NCI-H1105 (cell line): ENCODE data around the gene RAC2.

Experiments
- DNase-seq: peaks from one replicate; lab custom pipeline; 2025; lab: John Stamatoyannopoulos, UW

RAC2 gene

DNA sequence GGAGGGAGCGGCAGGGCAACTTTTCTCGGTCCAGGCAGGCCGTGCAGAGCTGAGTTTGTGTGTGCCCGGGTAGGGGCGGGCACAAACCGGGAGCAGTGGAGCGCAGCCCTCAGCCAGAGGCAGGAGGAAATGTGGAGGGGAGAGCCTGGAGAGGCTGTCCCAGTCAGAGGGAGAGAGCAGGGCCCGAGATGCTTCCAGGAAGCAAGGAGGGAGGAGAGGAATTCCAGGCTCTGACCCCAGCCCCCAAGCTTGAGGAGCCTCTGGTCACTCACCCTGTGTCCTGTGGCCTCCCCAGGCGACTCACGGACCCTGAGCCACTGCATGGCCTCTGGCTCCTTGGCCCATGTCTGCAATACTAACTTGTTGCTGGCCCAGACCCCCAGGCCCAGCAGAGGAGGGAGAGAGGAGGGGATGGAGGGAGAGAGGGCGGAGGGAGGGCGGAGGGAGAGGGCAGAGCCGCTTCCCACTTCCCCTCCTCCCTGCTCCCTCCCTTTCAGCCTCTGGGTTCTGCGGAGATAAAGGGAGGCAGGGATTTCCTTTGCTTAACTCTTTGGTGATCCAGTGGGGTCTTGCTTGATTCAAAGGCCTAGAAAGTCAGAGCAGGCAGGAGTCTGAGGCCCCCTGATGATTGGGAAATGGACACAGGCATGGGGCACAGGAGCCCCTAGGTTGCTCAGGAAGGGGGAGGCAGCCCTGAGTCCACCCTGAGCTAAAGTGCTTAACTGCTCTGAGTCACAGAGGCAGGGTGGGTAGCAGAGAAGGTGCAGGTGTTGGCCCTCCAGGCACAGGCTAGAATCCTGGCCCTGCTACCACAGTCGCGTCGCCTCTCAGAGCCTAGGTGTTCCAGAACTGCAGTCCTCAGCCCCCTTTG, 55.9 kb downstream of the RAC2 start, which contains the start of gene C1QTNF6:
C1QTNF6 (minus strand) TSS at position 357 of the 871 bp plus-strand sequence; CDS start at position 323, 34 bp downstream.
- DNase-seq, result peak; percentile 7

DNA sequence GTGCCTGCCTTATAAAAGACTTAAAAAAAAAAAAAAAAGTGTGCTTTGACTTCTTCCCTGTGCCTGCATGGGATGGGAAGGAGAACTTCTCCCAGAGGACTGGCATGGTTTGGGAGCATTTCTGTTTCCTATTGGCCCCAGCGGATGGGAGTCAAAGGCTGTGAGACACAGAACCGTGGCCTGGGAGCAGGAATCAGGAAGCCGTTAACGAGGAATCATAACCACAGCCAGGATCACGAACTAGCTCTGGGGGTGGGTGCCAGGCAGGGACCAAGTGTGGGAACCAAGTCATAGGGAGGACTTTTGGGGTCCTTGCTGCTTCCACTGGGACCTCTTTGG, 56.5 kb downstream of the RAC2 start:
- no peak for DNase-seq

DNA sequence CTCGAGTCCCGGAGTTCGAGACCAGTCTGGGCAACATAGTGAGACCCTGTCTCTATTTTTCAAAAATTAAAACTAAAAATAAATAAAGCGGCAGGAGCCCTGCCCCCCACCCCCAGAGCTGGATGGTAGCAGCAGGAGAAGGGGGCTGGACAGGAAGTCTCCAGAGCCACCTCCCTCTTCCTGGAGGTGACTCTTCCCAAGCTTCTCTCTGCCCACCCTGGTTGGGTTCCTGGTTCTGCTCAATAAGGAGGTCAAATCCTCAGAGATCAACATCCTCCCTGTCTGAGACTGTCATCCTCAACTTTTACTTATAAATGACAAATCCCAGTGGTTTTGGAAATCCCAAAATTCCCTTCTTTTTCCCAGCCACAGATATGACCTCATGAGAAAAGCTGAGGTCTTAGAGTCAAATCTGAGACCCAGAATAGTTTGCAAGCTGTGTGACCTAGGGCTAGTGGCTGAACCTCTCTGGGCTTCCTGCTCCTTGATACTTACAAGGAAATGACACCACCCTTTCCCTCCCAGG, 57.0 kb downstream of the RAC2 start:
- no peak for DNase-seq

DNA sequence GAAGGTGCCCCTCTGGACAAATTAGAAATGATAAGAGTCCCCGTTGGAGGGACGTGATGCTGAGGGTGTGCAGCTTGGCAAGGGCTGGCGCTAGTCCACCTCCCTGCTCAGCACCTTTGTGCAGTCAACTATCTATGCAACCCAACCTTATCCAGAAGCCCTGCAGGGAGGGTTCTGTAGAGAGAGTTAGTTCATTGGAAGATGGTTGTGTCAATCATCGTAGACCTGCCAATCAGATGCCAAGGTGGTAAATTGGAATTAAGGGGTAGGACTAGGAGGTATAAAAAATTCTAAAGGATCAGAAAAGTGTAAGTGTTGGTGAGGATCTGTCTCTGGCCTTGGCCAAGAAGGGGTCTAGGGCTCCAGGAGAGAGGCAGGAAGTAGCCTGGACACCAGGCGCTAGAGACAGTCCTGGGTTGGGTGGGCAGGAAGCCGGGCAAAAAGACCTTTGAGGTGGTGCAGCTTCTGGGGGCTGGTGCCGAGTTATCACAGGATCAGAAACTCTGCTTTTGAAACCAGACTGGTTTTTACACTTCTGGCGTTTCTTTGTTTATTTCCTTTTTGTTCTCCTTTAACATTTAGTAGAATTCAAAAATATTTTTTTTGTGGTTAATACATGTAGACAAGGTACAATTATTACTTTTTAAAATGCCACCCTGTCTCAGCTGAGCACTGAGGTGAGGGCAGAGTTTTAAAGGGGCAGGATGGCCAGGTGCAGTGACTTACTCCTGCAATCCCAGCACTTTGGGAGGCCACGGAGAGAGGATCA, 57.7 kb downstream of the RAC2 start:
- DNase-seq, result no peak

DNA sequence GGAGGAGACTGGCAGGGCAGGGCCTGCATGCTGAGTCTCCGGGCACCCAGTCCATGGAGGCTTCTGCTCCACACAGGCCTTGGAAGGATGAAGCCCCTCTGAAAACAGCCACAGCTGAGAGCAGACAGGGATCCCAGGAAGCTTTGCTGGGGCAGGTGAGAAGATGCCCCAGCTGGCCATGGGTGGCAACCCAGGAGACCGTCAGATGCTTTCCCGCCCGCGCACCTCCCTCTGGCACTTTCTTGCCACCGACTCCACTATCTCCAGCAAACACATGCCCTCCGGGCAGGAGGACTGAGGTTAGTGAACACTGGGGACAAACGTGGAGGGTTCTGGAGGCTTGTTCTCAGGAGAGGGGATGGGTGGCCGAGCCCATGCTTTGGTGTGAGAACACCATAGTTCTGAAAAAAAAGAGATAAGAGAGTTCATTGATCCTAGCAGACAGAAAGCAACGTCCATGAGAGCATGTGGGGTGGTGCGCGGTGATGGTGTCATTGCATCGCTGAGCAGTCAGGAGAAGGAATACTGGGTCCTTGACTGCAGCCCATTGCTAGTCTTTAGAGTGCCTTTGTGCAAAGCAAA, 58.3 kb downstream of the RAC2 start:
- no peak for DNase-seq

DNA sequence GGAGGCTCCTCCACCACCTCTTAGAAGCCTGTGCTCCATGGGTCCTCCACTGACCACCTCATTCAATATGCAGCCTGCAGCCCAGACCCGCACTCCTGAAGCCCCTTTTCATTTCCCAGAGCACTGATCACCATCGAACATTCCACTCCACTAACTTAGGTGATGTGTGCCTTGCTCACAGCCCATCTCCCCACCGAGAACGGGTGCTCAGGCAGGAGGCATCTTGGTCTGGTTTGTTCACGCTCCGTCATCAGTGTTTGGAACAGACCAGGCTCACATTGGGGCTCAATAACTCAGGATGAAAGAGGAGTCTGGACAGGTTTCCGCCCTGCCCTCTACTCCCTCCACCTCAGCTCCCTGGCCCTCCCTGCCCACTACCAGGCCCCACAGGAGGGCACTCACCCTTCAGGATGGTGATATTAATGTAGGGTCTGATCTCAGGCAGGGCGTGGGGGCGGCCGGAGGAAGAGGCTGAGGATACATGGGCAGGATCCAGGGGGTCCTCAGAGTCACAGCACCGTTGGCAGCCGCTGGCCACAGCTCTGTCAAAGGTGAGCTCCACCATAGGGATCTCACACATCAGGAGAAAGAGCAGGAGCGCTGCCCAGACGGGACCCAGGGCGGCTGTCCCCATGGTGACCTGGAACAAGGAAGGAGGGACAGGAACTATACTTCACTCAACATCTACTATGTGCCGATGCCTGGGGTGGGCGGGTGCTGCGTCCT, 59.1 kb downstream of the RAC2 start:
- DNase-seq, result no peak

DNA sequence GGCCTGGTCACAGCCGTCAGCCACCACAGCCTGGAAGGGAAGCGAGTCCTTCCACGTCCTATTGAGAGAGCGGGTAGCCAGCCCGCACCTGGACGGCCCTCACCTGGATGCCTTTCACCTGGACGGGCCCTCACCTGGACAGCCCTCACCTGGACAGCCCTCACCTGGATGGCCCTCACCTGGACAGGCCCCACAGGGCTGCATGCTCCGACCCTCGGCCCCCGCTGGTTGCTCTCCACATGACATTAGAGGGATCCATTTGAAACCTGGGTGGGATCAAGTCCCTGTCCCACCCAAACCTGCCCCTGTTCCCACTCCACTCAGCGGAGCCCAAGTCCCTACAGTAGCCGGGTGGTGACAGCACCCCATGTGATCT, 59.7 kb downstream of the RAC2 start:
- no peak for DNase-seq

DNA sequence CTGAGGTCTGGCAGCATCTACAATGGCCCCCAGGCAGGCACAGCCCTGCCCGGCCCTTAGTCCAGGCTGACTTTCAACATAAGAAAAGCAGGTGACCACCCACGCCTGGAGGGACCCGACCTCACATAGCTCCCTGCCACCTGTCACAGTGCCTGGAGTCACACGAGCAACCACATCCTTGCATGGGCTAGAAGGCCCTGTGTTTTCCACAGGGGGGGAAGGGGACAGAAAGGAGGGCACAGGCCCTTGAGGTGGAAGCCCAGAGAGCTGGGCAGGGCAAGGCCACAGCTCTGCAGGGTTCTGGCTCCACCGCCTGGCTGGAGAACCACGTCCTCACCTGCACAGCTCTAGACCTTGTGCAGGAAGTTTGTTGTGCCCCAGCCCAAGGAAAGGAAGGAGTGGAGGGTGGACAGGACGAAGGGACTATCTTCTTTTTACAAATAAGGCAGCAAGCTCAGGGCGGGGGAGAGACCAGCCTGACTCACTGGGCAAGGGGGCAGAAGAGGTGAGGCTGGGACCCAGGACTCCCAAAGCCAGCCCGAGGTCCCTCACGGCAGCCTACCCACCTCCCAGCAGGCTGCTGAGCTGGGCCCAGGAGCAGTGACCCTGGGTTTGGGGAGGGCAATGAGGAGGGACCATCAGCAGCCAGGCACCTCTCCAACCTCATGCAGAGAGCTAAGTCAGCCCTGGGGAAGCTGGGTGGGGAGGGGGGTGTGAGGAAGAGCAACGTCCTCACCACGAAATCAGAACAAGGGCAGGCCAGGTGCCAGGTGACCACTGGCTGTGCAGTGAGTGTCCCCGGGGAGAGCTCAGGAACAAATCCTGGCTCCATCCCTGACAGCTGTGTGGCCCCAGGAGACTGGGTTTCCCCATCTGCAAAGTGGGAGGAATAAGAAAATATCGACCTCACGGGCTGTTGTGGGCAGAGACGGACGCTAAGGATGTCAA, 60.4 kb downstream of the RAC2 start:
- DNase-seq, result no peak

DNA sequence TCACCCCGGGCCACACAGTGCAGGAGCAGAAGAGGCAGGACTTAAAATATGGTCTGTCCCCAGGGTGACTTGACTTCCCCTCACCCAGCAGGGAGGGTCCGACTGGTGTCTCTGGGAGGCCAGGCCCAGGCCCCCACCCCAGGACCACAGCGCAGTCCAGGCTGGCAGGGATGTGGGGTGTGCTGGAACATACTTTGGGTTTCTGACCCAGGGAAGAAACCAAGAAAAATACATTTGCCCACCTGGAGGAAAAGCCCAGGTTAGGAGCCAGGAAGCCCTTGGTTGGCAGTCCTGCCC, 61.2 kb downstream of the RAC2 start:
- DNase-seq, result no peak

DNA sequence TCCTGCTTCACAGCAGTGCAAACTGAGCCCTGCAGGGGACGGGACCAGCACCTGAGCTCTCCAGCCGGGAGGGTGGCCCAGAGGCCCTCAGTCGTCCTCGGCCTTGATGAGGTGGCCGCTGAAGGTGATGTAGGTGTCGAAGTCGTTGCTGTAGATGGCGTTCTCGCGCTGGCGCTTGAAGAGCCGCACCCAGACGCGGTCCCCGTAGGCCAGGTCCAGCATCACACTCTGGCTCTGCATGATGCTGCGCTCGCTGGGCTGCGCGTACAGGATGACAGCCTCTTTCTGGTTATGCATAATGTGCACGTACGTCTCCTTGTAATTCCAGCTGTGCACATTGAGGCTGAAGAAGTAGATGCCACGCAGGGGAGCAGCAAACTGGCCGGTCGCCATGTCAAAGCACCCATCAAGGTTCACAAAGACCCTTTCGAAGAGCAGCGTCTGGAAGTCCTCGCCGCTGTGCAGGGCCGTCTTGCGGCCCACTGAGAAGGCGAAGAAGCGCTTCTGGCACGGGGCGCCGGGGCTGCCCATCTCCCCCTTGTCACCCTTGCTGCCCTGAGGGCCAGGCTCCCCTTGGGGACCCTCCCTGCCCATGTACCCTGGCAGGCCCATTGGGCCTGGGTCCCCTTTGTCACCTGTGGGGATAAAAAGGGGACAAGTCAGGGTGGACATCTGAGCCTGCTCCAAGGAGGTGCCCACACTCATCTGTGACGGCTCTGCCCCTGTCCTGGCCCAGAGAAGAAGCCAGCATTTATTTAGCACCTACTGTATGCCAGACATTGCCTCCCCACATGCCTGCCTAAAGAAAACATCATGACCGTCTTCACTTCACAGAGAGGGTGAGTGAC, 61.7 kb downstream of the RAC2 start:
- DNase-seq, result no peak

DNA sequence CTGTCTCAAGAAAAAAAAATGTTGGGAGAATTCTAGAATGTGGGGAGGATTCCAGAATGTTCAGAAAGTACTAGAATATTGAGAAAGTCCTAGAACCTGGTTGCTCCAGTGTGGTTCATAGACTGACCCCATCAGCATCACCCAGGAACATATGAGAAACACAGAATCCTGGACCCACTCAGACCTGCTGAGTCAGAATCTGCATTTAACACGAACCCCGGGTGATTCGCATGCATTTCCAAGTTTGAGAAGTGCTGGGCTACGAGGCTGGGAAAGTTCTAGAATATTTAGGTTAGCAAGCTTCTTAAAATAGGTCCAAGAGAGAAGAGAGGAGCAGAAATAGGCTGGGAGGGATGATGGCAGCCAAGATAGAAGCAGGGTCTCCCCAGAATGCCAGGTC, 62.4 kb downstream of the RAC2 start:
- DNase-seq, result no peak

DNA sequence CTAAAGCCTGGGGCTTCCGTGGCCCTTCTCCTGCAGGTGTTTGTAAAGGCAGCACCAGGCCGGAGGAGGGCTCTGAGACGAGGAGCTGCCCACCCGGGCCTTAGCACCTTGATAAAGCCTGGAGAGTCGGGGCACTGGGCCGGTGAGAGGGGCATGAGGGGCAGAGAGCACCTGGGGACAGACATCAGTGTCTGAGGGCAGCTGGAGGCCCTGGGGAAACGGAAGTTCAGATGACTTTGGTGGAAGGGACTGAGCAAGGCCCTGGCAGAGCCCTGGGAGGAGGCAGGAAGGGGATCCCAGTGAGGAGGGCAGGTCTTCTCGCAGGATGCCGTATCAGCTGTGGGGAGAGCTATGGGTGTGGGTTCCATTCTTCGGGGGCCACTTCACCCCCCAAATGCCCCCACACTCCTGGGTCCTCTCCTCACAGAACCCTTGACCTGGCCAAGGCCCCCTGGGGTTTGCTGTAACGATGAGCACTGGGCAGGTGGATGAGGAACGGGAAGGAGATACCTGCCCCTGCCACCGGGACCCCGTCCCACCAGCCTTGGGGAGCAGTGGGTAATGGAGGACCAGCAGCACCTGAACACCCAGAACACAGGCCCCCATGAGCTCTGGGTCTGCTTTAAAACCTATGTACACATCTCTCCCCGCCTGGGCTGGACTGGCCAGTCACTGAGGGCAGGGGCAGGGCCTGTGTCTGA, 63.4 kb downstream of the RAC2 start:
- DNase-seq, result no peak

DNA sequence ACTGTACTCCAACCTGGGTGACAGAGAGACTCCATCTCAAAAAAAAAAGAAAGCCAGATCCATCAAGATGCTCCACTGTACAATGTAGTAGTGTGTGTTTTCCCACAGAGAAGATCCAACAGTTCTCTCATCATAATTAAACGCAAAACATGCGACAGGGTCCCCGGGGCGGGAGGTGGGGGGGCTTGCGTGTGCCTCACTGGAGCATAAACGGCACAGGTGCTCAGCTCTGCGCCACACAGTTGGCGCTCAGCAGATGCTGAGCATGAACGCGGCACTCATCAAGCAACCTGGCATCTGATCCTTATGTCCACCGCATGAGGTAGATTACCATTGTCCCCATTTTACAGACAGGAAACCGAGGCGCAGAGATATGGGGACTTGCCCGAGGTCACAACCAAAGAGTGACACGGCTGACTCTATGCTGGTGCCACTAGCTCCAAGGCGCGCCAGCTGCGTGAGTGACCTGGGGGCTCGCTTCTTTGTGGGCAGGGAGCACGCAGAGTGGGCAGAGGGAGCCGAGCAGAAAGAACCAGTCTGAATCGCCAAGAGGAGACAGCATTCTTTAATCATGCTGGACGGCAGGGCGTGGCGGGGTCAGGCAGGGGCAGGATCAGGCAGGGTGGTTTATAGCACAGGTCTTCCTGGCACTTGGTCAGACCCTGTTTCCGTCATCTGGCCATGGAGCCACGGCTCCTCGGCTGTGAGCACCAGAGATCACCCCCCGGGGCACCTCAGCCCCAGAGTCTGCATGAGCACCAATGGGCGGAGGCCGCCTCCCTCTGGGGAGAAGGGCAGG, 64.2 kb downstream of the RAC2 start:
- DNase-seq, result no peak

DNA sequence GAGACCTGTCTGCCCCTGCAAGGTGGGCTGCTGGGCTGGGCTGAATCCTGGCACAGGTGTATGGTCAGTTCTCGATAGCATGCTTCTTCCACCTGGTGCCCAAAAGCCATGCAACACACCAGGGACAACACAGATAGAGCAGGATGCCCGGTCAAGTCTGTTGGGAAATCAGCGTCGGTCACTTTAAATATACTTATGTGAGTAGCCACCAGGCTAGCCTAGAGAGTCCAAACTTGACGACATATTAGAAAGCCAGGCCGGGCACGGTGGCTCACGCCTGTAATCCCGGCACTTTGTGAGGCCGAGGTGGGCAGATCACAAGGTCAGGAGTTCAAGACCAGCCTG, 65.0 kb downstream of the RAC2 start:
- no peak for DNase-seq

DNA sequence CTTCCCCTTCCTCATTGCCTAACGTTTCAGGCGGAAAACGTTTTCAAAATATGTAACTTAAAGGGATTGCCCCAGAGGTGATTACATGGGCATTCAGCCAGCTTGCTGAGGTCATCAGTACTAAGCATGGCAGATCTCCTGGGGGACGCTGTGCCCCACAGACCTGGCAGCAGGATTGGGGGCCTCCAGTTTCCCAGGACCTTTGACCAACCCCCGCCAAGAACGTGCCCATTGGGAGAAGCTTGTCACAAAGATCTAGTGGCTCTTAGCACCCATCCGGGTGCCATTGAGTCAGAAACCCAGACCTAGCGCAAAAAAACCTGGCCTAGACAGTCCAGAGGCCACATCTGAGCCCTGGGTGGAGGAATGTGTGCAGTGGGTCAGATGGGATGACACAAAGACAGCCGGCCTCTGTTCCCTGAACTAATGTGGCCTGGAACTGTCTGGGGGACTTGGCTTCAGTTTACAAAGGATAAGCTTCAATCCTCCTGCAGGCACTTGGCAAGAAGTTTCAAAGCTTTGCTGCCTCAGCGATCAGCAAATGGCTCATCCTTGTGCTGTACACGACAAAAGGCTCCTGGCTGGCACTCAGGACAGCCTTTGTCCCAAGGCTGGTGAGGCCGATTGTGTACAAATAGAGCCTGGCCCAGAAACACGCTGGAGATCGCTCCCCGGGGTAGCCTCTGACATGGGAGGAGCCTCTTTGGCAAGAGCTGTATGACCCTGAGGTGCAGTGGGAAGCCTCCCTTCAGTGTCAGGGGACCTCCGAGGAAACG, 65.5 kb downstream of the RAC2 start:
- no peak for DNase-seq

DNA sequence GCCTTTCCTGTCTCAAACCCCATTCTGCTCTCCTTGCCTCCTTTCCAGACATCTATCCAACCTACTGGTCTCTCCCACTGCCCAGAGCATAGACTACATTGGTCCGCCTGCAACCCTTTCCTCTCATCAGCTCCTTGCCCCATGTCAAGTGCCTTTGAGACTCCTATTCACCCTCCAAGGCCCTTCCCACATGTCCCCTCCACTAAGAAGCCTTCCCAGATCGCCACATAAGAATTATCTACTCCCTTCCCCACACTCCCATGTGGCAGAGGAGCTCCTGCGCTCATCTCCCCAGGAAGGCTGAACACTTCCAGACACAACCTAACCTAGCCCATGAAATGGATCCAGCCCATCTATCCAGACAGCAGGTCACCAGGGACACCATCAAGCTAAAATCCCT, 66.3 kb downstream of the RAC2 start:
- DNase-seq, result no peak

DNA sequence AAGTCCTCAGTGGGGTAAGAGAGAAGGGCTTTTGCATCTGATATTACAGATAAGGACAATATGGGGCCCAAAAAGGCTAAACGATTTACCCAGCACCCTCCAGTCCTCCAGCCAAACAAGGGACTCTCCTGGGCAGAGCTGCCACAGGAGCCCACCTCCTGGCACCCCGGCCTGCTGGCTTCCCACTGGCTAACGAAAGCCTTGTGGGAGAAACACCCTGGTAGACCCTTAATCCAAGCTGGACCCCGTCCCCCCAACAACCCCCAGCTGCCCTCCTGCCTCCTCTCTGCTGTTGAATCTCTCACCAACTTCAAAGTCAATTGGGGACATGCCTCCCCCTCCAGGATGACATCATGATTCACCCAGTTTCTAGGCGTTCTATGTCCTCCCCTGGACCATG, 66.8 kb downstream of the RAC2 start:
- no peak for DNase-seq

DNA sequence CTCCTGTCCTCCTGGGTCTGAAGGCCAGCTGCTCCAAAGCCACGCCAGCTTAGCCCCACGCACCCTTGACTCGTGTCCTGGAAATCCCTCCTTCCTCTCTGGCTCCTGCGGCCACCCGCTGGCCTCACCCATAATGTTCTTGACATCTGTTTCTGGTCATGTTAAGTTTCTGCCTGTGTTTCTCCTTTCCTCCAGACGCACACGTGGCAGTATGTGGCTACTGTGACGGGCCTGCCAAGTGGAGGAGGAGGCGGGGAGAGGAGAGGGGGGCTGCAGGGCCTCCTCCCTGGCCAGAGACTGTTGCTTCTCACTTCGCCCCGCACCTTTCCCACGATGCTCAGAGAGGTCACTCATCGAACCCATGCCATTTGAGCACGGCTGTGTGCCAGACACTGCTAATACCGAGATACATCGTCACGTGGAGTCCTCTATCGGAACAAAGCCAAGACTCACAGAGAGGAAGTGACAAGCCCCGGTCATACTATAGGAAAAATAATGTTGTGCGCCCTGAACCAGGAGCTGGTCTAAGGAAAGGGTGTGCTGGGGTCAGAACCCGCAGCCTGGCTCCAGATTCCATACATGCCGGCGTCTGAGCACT, 67.5 kb downstream of the RAC2 start:
- no peak for DNase-seq
